Calu3 (cell line): ENCODE data around the gene C6orf163. TPM values are rescaled to one million over a fixed set of nuclear protein-coding genes. Genes with fewer than 3 reads are reported as not detected.

Experiments used
- BruUV-seq: library from RNA; stranded (reverse); fragments of 400-500 nt; replicated peaks from 2 replicates; lab custom pipeline; 2021; lab: Mats Ljungman, UMichigan
- CTCF ChIA-PET: fragments of 300-600 bp; sonication (Branson Sonifier 250); formaldehyde crosslinking; loops from one replicate; lab custom pipeline; 2022; ENCODE audit warnings: antibody characterized with exemption; lab: Charles Lee
- DNase-seq: peaks from one replicate; pipeline ENCODE4 v3.0.0; 2022
- H3K27ac Mint-ChIP-seq: one replicate; pipeline ENCODE4 v1.8.0; 2022; ENCODE audit warnings: mixed read lengths; ENCODE audit not compliant: unreplicated experiment
- H3K27me3 Mint-ChIP-seq: one replicate; pipeline ENCODE4 v1.8.0; 2022; ENCODE audit warnings: mixed read lengths; ENCODE audit not compliant: unreplicated experiment
- H3K36me3 Mint-ChIP-seq: one replicate; pipeline ENCODE4 v1.8.0; 2022; ENCODE audit warnings: mild to moderate bottlenecking, moderate library complexity, mixed read lengths; ENCODE audit not compliant: insufficient read depth, unreplicated experiment
- H3K4me1 Mint-ChIP-seq: one replicate; pipeline ENCODE4 v1.8.0; 2022; ENCODE audit warnings: mild to moderate bottlenecking, low read depth, mixed read lengths; ENCODE audit not compliant: unreplicated experiment
- H3K4me3 Mint-ChIP-seq: one replicate; pipeline ENCODE4 v1.8.0; 2022; ENCODE audit warnings: mild to moderate bottlenecking, low read depth, moderate library complexity, mixed read lengths; ENCODE audit not compliant: unreplicated experiment
- H3K9me3 Mint-ChIP-seq: one replicate; pipeline ENCODE4 v1.8.0; 2022; ENCODE audit warnings: low read depth, mixed read lengths; ENCODE audit not compliant: unreplicated experiment
- intact Hi-C: fragments of 100-400 bp; cut with micrococcal nuclease; formaldehyde crosslinking; loops from one replicate; pipeline ENCODE4 v1.10.0; 2022; ENCODE audit not compliant: unreplicated experiment
- total RNA-seq: library from RNA; stranded (reverse); gene quantifications from 2 replicates; pipeline ENCODE4 v1.2.3, GENCODE V29; 2022
- TF ChIP-seq, protein P1 (sequence below): fragments of 200-600 bp; IDR thresholded peaks from one replicate; pipeline ENCODE4 v1.8.0; 2022; ENCODE audit warnings: antibody characterized with exemption; ENCODE audit not compliant: unreplicated experiment

C6orf163 gene
- total RNA-seq, 1 experiment from 2014 or later = 5.9 TPM

DNA sequence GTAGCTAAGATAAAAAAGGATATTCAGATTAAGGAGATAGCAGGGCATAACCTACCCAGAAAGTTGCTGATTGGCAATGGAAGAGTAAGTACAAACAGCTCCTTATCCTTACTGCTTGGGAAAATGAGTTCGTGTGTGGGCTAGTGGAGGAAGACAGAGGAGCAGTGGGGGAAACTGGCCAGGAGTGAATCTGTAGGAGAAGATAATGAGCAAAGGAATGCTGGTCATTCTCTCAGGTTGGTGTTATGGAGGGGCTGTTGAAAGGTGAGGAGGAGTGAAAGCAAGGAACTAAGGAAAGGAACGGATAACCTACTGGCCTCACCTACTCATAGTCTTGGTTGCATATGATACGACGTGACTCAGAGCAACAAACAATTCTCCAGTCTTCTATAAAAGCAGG, 8.2 kb upstream of the C6orf163 start:
- CTCF ChIA-PET = no interaction called here
- no peak for DNase-seq
- TF ChIP-seq, protein P1, sequence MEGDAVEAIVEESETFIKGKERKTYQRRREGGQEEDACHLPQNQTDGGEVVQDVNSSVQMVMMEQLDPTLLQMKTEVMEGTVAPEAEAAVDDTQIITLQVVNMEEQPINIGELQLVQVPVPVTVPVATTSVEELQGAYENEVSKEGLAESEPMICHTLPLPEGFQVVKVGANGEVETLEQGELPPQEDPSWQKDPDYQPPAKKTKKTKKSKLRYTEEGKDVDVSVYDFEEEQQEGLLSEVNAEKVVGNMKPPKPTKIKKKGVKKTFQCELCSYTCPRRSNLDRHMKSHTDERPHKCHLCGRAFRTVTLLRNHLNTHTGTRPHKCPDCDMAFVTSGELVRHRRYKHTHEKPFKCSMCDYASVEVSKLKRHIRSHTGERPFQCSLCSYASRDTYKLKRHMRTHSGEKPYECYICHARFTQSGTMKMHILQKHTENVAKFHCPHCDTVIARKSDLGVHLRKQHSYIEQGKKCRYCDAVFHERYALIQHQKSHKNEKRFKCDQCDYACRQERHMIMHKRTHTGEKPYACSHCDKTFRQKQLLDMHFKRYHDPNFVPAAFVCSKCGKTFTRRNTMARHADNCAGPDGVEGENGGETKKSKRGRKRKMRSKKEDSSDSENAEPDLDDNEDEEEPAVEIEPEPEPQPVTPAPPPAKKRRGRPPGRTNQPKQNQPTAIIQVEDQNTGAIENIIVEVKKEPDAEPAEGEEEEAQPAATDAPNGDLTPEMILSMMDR = no peak
- BruUV-seq = no TSS peak
- no peaks in the 10 kb centered on the region for H3K4me1 Mint-ChIP-seq
- intact Hi-C loops = no loop called here
- no peaks in the 10 kb centered on the region for H3K27me3 Mint-ChIP-seq
- no peaks in the 10 kb centered on the region for H3K9me3 Mint-ChIP-seq
- no peaks in the 10 kb centered on the region for H3K36me3 Mint-ChIP-seq
- H3K27ac Mint-ChIP-seq = no peak overlapping the region
- H3K4me3 Mint-ChIP-seq = no peak overlapping the region

DNA sequence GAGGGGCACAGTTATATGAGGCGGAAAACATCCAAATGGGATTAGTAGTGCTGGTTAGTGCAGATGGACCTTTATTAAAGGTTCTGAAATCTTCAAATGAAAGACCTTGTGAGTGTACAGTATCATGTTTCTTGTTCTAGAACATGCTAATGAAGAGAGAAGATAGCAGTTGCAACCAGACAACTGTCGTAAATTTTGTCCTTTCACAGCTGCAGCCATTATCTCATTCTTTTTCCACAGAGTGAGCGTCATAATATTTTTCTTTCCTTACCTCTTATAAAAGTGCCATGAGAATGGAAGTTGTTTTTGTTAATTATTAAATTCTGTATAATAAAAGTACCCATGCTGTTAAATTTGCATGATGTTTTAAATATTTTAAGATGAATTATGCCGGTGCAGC, 4.4 kb upstream of the C6orf163 start:
- Mint-ChIP-seq H3K9me3 (no peaks in the 10 kb centered on the region), H3K27ac (no peak overlapping the region), H3K4me1 (no peaks in the 10 kb centered on the region), H3K36me3 (peaks cover 5% of the 10 kb centered on the region), H3K4me3 (no peak overlapping the region), H3K27me3 (no peaks in the 10 kb centered on the region)
- intact Hi-C loops = no loop called here
- CTCF ChIA-PET = no interaction called here
- no TSS peak for BruUV-seq
- DNase-seq = no peak
- TF ChIP-seq, protein P1 = no peak

DNA sequence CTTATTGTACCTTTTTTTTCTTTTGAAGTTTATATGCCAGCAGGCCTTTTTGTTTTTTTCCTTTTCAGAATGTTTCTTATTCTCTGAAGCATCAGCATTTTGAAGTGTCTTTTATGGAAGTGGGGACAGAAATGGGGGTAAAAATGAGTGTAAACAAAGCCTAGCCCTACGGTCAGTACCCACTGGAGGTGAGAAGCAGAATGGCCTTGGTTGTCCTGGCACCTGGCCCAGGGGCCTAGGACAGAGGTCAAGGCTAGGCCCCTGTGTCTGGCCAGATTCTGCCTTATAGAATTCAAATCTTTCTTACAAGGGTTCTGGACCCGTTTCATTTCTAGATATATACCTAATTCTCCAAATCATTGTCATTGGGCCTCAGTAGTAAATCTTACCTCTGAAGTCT, 3.5 kb upstream of the C6orf163 start:
- Mint-ChIP-seq H3K4me3 (no peak overlapping the region), H3K9me3 (no peaks in the 10 kb centered on the region), H3K27ac (no peak overlapping the region), H3K36me3 (peaks cover 5% of the 10 kb centered on the region), H3K4me1 (no peaks in the 10 kb centered on the region), H3K27me3 (no peaks in the 10 kb centered on the region)
- BruUV-seq = no TSS peak
- CTCF ChIA-PET = no interaction called here
- DNase-seq = no peak
- intact Hi-C loops = no loop called here
- TF ChIP-seq, protein P1 = no peak

DNA sequence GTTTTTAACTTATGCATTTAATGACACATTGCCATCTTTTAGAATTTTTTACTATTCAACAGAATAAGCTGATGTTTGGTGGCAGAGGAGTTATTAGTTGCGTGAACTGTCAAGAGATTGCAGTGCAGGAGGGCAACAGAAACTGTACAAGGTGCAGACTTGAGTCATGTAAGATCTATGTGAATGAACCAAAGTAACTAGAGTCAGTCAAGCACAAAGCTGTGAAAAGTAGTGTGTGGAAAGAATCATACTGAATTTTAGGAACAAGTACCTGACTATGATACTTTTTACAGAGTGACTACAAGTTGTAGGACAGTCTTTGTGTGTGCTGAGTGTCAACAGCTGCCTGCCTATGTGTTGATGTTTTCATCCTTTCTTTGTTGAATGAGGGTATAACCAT, 2.7 kb upstream of the C6orf163 start:
- CTCF ChIA-PET = no interaction called here

More for the DNA sequence above, 2.7 kb upstream of the C6orf163 start:
- no peak overlapping the region for H3K27ac Mint-ChIP-seq
- peaks cover 5% of the 10 kb centered on the region for H3K36me3 Mint-ChIP-seq
- TF ChIP-seq, protein P1 = no peak
- intact Hi-C loops = no loop called here
- H3K4me3 Mint-ChIP-seq = no peak overlapping the region
- H3K9me3 Mint-ChIP-seq = no peaks in the 10 kb centered on the region
- no TSS peak for BruUV-seq
- H3K4me1 Mint-ChIP-seq = no peaks in the 10 kb centered on the region
- H3K27me3 Mint-ChIP-seq = no peaks in the 10 kb centered on the region
- no peak for DNase-seq
